Choroid plexus epithelial cell (primary cell): ENCODE results near the gene ACACA.
"Not testable (repeated sequence)": the region's sequence is repeated elsewhere in the genome, so short reads cannot be mapped to it uniquely, and the experiment has no call there.

Source experiments
- DNase-seq: peaks from one replicate; pipeline ENCODE4 v3.0.0-alpha.2; 2010; ENCODE audit warnings: low read depth
- H3K4me3 ChIP-seq: 2 replicates; pipeline ENCODE4 v1.5.1; 2011; ENCODE audit warnings: low read depth, mild to moderate bottlenecking, control low read depth, low read length, moderate library complexity
- TF ChIP-seq, protein P1 (sequence below): conservative IDR thresholded peaks from 2 replicates; pipeline ENCODE4 v1.5.1; 2011; ENCODE audit warnings: low read depth, mild to moderate bottlenecking, control low read depth, inconsistent platforms, low read length, moderate library complexity

ACACA gene

DNA sequence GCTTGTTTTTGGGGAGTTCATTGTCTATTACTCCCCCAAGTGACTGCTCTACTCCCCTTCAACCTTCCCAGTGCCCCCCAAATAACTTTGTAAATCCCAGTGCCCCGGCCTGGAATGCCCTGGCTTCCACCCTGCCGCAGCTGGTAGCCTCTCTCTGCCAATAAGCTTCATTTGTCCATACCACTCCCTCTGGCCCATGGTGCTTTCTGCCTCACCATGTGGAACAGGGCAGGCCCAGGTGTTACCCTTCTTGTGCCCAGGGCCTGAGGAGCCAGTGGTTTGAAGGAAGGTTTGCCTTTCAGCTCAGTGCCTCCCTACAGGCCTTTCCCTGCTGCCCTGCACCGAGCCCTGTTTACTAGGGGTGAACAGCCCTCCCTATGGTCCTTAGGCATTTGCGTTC lies 323.7 kb downstream of the ACACA start:
- H3K4me3 ChIP-seq = no peak overlapping the region
- no peak for DNase-seq
- TF ChIP-seq, protein P1, sequence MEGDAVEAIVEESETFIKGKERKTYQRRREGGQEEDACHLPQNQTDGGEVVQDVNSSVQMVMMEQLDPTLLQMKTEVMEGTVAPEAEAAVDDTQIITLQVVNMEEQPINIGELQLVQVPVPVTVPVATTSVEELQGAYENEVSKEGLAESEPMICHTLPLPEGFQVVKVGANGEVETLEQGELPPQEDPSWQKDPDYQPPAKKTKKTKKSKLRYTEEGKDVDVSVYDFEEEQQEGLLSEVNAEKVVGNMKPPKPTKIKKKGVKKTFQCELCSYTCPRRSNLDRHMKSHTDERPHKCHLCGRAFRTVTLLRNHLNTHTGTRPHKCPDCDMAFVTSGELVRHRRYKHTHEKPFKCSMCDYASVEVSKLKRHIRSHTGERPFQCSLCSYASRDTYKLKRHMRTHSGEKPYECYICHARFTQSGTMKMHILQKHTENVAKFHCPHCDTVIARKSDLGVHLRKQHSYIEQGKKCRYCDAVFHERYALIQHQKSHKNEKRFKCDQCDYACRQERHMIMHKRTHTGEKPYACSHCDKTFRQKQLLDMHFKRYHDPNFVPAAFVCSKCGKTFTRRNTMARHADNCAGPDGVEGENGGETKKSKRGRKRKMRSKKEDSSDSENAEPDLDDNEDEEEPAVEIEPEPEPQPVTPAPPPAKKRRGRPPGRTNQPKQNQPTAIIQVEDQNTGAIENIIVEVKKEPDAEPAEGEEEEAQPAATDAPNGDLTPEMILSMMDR = no peak

DNA sequence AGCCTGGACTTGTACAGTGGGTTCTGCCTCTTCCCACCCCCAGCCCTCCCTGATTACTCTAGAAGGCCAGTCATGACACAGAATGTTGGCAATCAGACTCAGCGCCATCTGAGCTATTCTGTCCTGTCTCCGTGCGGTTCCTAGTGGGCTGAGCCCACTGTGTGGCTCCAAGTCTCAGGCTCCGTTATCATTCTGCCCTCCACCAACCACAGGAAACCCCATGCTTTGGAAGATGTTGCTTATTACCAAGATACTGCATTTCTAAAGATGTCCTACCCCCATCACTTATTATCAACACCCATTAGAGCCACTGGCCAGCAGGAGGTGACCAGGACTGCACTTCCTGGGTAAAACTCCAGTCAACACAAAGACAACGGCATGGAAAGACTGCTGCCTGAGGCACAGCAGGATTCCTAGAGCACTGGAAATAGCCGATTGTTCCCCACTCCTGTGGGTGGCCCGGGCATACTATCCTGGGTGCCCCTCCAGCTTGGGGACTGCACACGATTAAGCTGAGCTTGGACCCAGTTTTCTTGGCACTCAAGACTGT lies 324.2 kb downstream of the ACACA start:
- TF ChIP-seq, protein P1 = peak; percentile 26
- no peak overlapping the region for H3K4me3 ChIP-seq
- DNase-seq = peak; percentile 14

DNA sequence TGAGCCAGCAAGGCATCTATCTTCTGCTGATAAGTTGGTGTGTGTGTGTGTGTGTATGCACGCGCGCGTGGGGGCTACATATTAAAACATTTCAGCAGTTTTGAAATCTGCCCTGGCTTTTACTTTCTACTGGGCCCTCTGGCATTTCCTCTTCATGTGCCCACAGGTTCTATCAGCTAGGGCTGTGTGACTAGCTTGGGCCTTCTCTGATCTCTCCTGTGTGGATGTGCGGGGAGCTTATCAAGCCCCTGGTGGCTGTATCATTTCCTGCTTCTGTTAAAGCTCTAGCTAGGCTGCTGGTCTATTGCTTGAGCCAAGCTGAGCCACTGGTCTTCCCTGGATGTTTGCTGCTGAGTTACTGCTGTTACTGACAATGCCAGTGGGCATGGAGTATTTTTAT lies 325.3 kb downstream of the ACACA start:
- no peak overlapping the region for H3K4me3 ChIP-seq
- peak; percentile 26 for DNase-seq
- TF ChIP-seq, protein P1 = peak; percentile 25

DNA sequence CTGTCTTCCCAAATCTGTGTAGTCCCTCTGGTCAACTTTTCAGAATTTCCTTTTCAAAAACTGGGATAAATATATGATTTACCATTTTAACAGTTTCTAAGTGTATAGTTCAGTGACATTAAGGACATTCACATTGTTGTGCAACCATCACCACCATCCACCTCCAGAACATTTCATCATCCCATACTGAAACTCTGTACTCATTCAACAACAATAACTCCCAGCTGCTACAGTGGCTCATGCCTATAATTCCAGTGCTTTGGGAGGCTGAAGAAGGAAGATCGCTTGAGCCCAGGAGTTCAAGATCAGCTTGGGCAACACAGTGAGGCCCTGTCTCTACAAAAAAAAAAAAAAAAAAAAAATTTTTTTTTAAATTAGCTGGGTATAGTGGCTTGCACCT lies 326.9 kb downstream of the ACACA start:
- TF ChIP-seq, protein P1 = no peak
- no peak overlapping the region for H3K4me3 ChIP-seq
- peak; percentile 76 for DNase-seq

DNA sequence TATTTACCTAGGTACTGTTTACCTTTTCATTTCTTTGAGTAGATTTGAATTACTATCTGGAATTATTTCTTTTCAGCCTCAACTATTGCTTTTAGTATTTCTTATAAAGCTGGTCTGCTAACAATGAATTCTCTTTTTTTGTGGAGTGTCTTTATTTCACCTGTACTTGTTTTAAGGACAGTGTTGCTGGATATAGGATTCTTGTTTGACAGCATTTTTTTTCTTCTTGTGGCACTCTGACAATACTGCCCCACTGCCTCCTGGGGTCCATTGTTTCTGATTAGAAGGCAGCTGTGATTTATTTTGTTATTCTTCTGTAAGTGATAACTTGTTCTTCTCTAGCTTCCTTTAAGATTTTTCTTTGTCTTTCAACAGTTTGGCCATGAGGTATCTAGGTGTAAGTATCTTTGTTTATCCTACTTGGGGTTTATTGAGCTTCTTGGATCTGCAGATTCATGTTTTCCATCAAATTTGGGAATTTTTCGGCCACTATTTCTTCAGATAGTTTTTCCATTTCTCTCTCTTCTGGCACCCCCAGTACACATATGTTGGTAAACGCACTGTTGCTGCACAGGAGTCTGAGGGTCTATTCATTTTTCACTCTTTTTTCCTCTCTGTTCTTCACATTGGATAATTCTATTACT lies 327.4 kb downstream of the ACACA start:
- TF ChIP-seq, protein P1 = no peak
- no peak overlapping the region for H3K4me3 ChIP-seq
- no peak for DNase-seq

DNA sequence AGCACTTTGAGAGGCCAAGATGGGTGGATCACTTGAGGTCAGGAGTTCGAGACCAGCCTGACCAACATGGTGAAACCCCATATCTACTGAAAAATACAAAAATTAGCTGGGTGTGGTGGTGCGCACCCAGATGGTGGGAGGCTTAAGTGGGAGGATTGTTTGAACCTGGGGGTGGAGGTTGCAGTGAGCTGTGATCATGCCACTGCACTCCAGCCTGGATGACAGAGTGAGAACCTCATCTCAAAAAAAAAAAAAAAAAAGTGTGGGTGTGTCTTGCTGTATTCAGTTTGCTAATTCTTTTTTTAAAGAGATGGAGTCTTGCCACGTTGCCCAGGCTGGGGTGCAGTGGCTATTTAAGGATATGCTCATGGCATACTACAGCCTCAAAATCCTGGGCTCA lies 333.2 kb downstream of the ACACA start:
- not testable (repeated sequence) for H3K4me3 ChIP-seq, DNase-seq

DNA sequence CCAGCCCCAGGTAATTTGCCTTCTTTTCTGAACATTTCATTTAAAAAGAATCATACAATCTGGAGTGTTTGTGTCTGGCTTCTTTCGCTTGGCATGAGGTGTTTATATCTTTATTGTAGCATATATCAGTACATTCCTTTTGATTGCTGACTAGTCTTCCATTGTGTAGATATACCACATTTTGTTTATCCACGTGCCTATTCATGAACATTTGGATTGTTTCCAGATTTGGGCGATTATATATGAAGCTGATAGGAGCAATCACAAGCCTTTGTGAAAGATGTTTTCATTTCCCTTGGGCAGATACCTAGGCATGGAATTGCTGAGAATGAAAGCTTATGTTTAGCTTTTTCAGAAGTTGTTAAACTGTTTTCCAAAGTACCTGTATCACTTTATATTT lies 337.5 kb downstream of the ACACA start:
- H3K4me3 ChIP-seq = no peak overlapping the region
- TF ChIP-seq, protein P1 = no peak
- no peak for DNase-seq
